CD8-positive, alpha-beta memory T cell (primary cell): ENCODE measurements around the gene IL1A. TPM values are rescaled to one million over a fixed set of nuclear protein-coding genes. Genes with fewer than 3 reads are reported as not detected.

ENCODE experiments used
- CTCF ChIA-PET: fragments of 350-600 bp; sonication (Branson Sonifier 250); formaldehyde crosslinking; loops from one replicate; lab custom pipeline; 2021; ENCODE audit warnings: antibody characterized with exemption; lab: Charles Lee
- POLR2A ChIA-PET: fragments of 350-600 bp; sonication (Branson Sonifier 250); formaldehyde crosslinking; loops from one replicate; lab custom pipeline; 2021; ENCODE audit warnings: antibody characterized with exemption; lab: Charles Lee
- DNase-seq, 5 donors: peaks; one replicate each; pipeline versions ENCODE4 v3.0.0 to v3.0.0-alpha.2; 2020 to 2022; ENCODE audit warnings: mixed read lengths in 1 of 5
- H3K27ac ChIP-seq: one replicate; pipeline ENCODE4 v1.7.0; 2013; ENCODE audit warnings: low read depth, mild to moderate bottlenecking, low read length, moderate library complexity
- H3K27me3 ChIP-seq: 2 replicates; pipeline ENCODE4 v1.7.0; 2013; ENCODE audit warnings: low read length, mild to moderate bottlenecking; ENCODE audit not compliant: insufficient read depth, poor library complexity, severe bottlenecking
- H3K36me3 ChIP-seq: 2 replicates; pipeline ENCODE4 v1.7.0; 2013; ENCODE audit warnings: mild to moderate bottlenecking, low read length, moderate library complexity; ENCODE audit not compliant: insufficient read depth
- H3K4me1 ChIP-seq: 2 replicates; pipeline ENCODE4 v1.7.0; 2013; ENCODE audit warnings: mild to moderate bottlenecking, low read length, moderate library complexity; ENCODE audit not compliant: insufficient read depth
- H3K4me3 ChIP-seq: 2 replicates; pipeline ENCODE4 v1.7.0; 2013; ENCODE audit warnings: mild to moderate bottlenecking, low read length
- H3K9me3 ChIP-seq: 2 replicates; pipeline ENCODE4 v1.7.0; 2013; ENCODE audit warnings: mild to moderate bottlenecking, low read length
- H3K27ac Mint-ChIP-seq, 8 donors: one replicate each; pipeline ENCODE4 v1.8.0; 2020 to 2021; ENCODE audit warnings: mixed read lengths in 8 of 8, mild to moderate bottlenecking in 6 of 8, inconsistent platforms in 3 of 8, moderate library complexity in 3 of 8
- H3K27me3 Mint-ChIP-seq, 2 donors: one replicate each; pipeline ENCODE4 v1.8.0; 2020 to 2021; ENCODE audit warnings: mixed read lengths in 2 of 2, mild to moderate bottlenecking in 1 of 2, moderate library complexity in 1 of 2
- H3K36me3 Mint-ChIP-seq, 3 donors: one replicate each; pipeline ENCODE4 v1.8.0; 2020 to 2021; ENCODE audit warnings: mixed read lengths in 3 of 3, inconsistent platforms in 1 of 3, mild to moderate bottlenecking in 1 of 3
- H3K4me1 Mint-ChIP-seq, 3 donors: one replicate each; pipeline ENCODE4 v1.8.0; 2020 to 2021; ENCODE audit warnings: mixed read lengths in 3 of 3, inconsistent platforms in 1 of 3, mild to moderate bottlenecking in 1 of 3
- H3K4me3 Mint-ChIP-seq, 7 donors: one replicate each; pipeline ENCODE4 v1.8.0; 2020 to 2021; ENCODE audit warnings: mixed read lengths in 7 of 7, mild to moderate bottlenecking in 6 of 7, moderate library complexity in 4 of 7, inconsistent platforms in 2 of 7
- H3K9me3 Mint-ChIP-seq, 5 donors: one replicate each; pipeline ENCODE4 v1.8.0; 2020 to 2022; ENCODE audit warnings: mixed read lengths in 5 of 5, mild to moderate bottlenecking in 3 of 5, moderate library complexity in 2 of 5, inconsistent platforms in 1 of 5
- polyA plus RNA-seq: library from polyadenylated mRNA; unstranded; fragments of 300-500 nt; fragmentation: Illumina TruSeq; gene quantifications from one replicate; pipeline ENCODE4 v1.2.3, GENCODE V29; 2021
- total RNA-seq, 2 experiments: library from RNA; stranded (reverse); gene quantifications; one replicate each; pipeline ENCODE4 v1.2.3, GENCODE V29; 2021

IL1A gene
- total and polyA plus RNA-seq, 3 experiments from 2014 or later = 2.2 to 3.1 TPM; not detected in 1

DNA sequence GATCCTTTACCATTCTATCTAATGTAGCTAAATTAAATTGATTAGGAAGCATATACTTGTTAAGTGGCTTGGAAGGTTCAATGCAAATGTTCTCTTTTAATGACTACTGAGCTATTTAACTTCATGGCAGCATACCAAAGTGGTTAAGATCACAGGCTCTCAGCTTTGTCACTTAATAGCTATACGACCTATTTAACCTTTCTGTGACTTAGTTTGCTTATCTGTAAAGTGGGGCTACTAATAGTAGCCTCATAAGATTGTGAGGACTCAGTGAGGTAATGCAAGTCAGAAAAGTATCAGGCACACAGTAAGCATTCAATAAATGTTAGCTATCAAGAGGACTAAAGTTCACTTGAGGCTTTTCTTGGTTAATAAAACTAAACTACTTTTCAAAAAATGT lies 24.1 kb downstream of the IL1A start:
- H3K27ac ChIP-seq = no peak overlapping the region
- H3K27me3 Mint-ChIP-seq = no peaks in the 10 kb centered on the region
- peaks cover 24 to 51% (median 33%) of the 10 kb centered on the region in 3 donors for H3K4me1 Mint-ChIP-seq
- no peak overlapping the region for H3K4me3 Mint-ChIP-seq
- no peaks in the 10 kb centered on the region for H3K9me3 ChIP-seq
- H3K36me3 ChIP-seq = no peaks in the 10 kb centered on the region
- no peaks in the 10 kb centered on the region for H3K27me3 ChIP-seq
- no peak for DNase-seq
- H3K4me3 ChIP-seq = no peak overlapping the region
- POLR2A ChIA-PET = no interaction called here
- CTCF ChIA-PET = interaction anchor here (0.8 to 1.1 kb wide), 3 partner anchors 9 to 125 kb away, joined by 3 to 4 read pairs (median 3); no protein-coding TSS in a partner anchor
- H3K27ac Mint-ChIP-seq = no peak overlapping the region
- H3K4me1 ChIP-seq = peaks cover 11% of the 10 kb centered on the region
- H3K9me3 Mint-ChIP-seq = no peaks in the 10 kb centered on the region
- H3K36me3 Mint-ChIP-seq = peaks cover 0 to 5% (median 0%) of the 10 kb centered on the region in 3 donors

DNA sequence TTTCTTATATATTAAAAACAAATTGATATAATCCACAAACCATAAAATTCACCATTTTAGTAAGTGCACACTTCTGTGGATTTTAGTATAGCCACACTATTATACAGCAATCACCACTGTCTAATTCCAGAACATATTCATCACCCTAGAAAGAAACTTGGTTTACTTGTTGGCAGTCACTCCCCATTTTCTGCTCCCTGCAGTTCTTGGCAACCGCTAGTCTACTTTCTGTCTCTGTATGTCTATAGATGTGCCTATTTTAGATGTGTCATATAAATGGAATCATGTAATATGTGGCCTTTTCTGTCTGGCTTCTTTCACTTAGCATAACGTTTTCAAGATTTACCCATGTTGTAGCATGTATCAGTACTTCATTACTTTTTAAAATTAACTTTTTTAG lies 25.6 kb downstream of the IL1A start:
- Mint-ChIP-seq H3K9me3 (no peaks in the 10 kb centered on the region), H3K4me1 (peaks cover 15 to 51% (median 28%) of the 10 kb centered on the region in 3 donors), H3K36me3 (no peaks in the 10 kb centered on the region), H3K27me3 (no peaks in the 10 kb centered on the region), H3K4me3 (no peak overlapping the region), H3K27ac (no peak overlapping the region)
- H3K9me3 ChIP-seq = no peaks in the 10 kb centered on the region
- no peaks in the 10 kb centered on the region for H3K27me3 ChIP-seq
- no peak overlapping the region for H3K27ac ChIP-seq
- DNase-seq = no peak
- no peaks in the 10 kb centered on the region for H3K36me3 ChIP-seq
- ChIA-PET CTCF (no interaction called here), POLR2A (no interaction called here)
- H3K4me3 ChIP-seq = no peak overlapping the region
- peaks cover under 1% of the 10 kb centered on the region for H3K4me1 ChIP-seq

DNA sequence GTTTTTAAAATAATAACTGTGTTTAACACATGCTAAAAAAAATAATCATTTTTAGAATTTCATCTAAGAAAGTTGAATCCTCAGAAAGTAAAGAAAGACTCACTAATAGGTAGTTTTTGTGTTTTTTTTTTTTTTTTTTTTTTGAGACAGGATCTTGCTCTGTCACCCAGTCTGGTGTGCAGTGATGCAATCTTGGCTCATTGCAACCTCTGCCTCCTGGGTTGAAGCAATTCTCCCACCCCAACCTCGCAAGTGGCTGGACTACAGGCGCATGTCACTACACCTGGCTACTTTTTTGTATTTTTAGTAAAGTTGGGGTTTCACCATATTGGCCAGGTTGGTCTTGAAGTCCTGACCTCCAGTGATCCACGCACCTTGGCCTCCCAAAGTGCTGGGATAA lies 27.0 kb downstream of the IL1A start:
- Histone ChIP-seq H3K36me3 (no peaks in the 10 kb centered on the region), H3K9me3 (no peaks in the 10 kb centered on the region), H3K4me3 (no peak overlapping the region), H3K27ac (no peak overlapping the region), H3K4me1 (no peaks in the 10 kb centered on the region), H3K27me3 (no peaks in the 10 kb centered on the region)
- no peak for DNase-seq
- H3K27me3 Mint-ChIP-seq = no peaks in the 10 kb centered on the region
- H3K4me3 Mint-ChIP-seq = no peak overlapping the region
- no peak overlapping the region for H3K27ac Mint-ChIP-seq
- ChIA-PET POLR2A (no interaction called here), CTCF (interaction anchor here (0.7 kb wide), 1 partner anchor 11 kb away, joined by 3 read pairs; no protein-coding TSS in a partner anchor)
- no peaks in the 10 kb centered on the region for H3K36me3 Mint-ChIP-seq
- H3K9me3 Mint-ChIP-seq = no peaks in the 10 kb centered on the region
- H3K4me1 Mint-ChIP-seq = peaks cover 13 to 50% (median 22%) of the 10 kb centered on the region in 3 donors

DNA sequence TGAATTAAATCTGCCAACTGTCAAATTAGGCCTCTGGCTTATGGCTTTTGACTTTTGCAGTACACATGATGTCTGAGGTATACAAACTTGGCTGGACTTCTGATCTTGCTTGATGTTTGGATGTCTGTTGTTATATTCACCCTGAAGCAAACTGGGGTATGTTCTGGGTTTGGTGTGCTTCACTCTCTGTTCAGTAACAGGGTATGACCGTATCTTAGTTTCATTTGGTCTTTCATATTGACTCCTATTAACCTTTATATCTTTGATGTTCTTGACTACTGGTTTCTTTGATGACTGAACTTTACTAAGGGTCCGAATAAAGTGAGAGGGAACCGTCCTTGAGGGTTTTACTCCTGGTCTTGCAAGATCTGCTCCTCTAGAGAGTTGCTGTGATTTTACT lies 28.1 kb downstream of the IL1A start:
- CTCF ChIA-PET = no interaction called here
- no peak overlapping the region for H3K27ac ChIP-seq
- H3K4me1 Mint-ChIP-seq = peaks cover 13 to 52% (median 27%) of the 10 kb centered on the region in 3 donors
- DNase-seq = no peak
- no peaks in the 10 kb centered on the region for H3K36me3 ChIP-seq
- H3K36me3 Mint-ChIP-seq = no peaks in the 10 kb centered on the region
- no peak overlapping the region for H3K4me3 ChIP-seq
- no peaks in the 10 kb centered on the region for H3K27me3 ChIP-seq
- peak overlapping the region in 5 of 8 donors; percentile 2 to 49 (median 34) for H3K27ac Mint-ChIP-seq
- H3K9me3 ChIP-seq = no peaks in the 10 kb centered on the region
- H3K4me1 ChIP-seq = no peaks in the 10 kb centered on the region
- peak overlapping the region in 2 of 7 donors; percentile 4 to 24 for H3K4me3 Mint-ChIP-seq
- H3K9me3 Mint-ChIP-seq = no peaks in the 10 kb centered on the region
- H3K27me3 Mint-ChIP-seq = no peaks in the 10 kb centered on the region
- POLR2A ChIA-PET = no interaction called here

DNA sequence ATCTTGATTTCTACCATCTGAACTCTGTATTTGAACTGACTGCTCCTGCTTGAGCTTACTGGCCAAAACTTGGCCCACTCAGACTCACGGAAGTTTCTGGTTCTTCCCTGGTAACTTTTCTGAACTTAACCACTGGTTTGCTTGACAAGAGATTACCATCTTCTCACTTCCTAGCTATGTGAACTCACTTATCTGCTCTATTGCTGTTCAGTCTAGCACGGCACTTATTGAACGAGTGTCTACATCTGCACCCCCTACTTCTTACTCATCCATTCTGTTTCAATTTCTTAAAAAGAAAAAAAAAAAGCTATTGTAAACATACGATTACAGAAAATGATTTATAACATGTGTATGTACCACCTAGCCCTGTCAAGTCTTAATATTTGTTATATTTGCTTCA lies 28.8 kb downstream of the IL1A start:
- no peak overlapping the region for H3K4me3 Mint-ChIP-seq
- DNase-seq = no peak
- no peaks in the 10 kb centered on the region for H3K36me3 ChIP-seq
- H3K9me3 Mint-ChIP-seq = no peaks in the 10 kb centered on the region
- no peaks in the 10 kb centered on the region for H3K27me3 ChIP-seq
- peak overlapping the region in 5 of 8 donors; percentile 5 to 80 (median 19) for H3K27ac Mint-ChIP-seq
- H3K36me3 Mint-ChIP-seq = no peaks in the 10 kb centered on the region
- ChIA-PET POLR2A (no interaction called here), CTCF (no interaction called here)
- H3K9me3 ChIP-seq = no peaks in the 10 kb centered on the region
- H3K27me3 Mint-ChIP-seq = no peaks in the 10 kb centered on the region
- peaks cover 14 to 56% (median 31%) of the 10 kb centered on the region in 3 donors for H3K4me1 Mint-ChIP-seq
- no peak overlapping the region for H3K4me3 ChIP-seq
- no peak overlapping the region for H3K27ac ChIP-seq
- H3K4me1 ChIP-seq = peaks cover under 1% of the 10 kb centered on the region

DNA sequence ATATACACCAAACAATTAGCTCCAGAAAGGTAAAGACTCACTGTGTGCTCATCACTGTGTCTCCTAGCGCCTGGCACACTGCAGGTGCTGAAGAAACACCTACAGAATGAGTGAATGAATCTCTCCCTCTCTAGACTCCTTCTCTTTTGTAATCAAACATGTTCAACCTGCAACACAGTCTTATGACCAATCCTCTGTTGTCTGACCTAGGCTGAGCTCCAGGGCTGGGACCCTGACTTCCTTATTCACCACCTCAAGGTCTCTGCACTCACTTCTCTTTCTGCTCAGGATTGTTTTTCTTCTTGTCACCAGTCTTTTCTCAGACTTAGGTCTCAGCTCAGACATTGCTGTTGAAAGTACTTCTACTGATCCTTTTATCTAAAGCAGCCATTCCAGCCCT lies 29.7 kb downstream of the IL1A start:
- Mint-ChIP-seq H3K27me3 (no peaks in the 10 kb centered on the region), H3K36me3 (no peaks in the 10 kb centered on the region), H3K4me3 (no peak overlapping the region), H3K27ac (peak overlapping the region in 4 of 8 donors; percentile 1 to 57 (median 2)), H3K4me1 (peaks cover 22 to 65% (median 40%) of the 10 kb centered on the region in 3 donors), H3K9me3 (no peaks in the 10 kb centered on the region)
- no peaks in the 10 kb centered on the region for H3K27me3 ChIP-seq
- CTCF ChIA-PET = no interaction called here
- H3K4me1 ChIP-seq = peaks cover 8% of the 10 kb centered on the region
- H3K27ac ChIP-seq = no peak overlapping the region
- DNase-seq = no peak
- H3K4me3 ChIP-seq = no peak overlapping the region
- POLR2A ChIA-PET = no interaction called here
- H3K9me3 ChIP-seq = no peaks in the 10 kb centered on the region
- no peaks in the 10 kb centered on the region for H3K36me3 ChIP-seq

DNA sequence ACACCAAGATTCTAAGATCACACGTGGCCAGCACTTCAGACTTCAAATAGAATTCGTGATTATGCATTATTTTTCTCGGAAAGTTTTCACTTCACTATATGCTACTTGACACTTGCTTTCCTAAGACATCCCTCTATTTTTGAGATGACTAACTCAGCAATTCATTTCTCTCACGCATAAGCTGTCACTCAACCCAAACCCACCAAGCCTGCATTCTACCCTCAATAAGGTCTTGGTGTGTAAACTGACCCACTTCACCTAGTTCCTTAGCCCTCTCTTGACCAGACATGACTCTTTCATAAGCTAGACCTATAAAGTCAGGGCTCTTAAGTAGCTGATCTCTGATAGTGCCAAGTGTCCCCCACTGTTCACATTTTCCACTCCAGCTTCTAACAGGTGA lies 31.6 kb downstream of the IL1A start:
- Mint-ChIP-seq H3K27ac (peak overlapping the region in 2 of 8 donors; percentile 24 to 25), H3K4me1 (peaks cover 22 to 52% (median 37%) of the 10 kb centered on the region in 3 donors), H3K9me3 (no peaks in the 10 kb centered on the region), H3K4me3 (no peak overlapping the region), H3K27me3 (no peaks in the 10 kb centered on the region), H3K36me3 (no peaks in the 10 kb centered on the region)
- Histone ChIP-seq H3K4me1 (peaks cover 8% of the 10 kb centered on the region), H3K4me3 (no peak overlapping the region), H3K36me3 (no peaks in the 10 kb centered on the region), H3K27me3 (no peaks in the 10 kb centered on the region), H3K9me3 (no peaks in the 10 kb centered on the region), H3K27ac (no peak overlapping the region)
- CTCF ChIA-PET = interaction anchor here (1.5 to 1.9 kb wide), 2 partner anchors 10 to 133 kb away, joined by 3 to 12 read pairs; no protein-coding TSS in a partner anchor
- POLR2A ChIA-PET = interaction anchor here (0.7 kb wide), 1 partner anchor 13 kb away, joined by 3 read pairs; no protein-coding TSS in a partner anchor
- DNase-seq = no peak

DNA sequence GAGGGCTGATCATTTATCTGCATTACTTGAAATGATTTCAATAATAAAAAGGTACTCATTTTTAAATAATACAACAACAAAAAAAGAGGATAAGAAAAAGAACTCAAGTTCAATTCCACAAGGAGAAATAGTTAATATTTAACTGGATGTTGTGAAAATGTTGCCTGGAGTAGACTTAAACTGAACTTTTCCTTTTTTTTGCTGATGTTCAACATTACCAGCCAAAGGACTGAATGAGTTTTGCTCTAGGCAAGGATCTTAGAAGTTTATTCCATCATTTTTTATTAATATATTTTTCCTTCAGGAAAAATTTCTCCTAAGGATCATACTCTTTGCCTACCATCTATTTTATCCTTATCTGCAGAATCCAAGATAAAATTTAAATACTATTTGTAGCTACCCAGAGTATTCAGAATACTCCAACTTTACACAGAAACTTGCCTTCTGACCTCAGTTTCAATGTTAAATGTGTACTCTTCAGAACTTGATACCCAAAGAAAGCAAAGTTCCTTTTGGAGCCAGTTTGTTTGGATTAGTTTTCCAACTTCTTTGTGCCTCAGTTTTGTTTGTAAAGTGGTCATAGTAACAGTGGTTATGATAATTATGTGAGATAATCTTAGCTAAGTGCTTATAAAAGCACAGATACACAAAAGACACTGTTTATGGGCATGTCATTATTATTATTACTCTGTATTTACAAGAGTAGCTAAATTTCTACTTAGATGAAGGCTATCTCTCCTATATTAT lies 32.7 kb downstream of the IL1A start:
- Mint-ChIP-seq H3K27me3 (no peaks in the 10 kb centered on the region), H3K36me3 (no peaks in the 10 kb centered on the region), H3K4me1 (peaks cover 21 to 48% (median 34%) of the 10 kb centered on the region in 3 donors), H3K9me3 (no peaks in the 10 kb centered on the region), H3K4me3 (no peak overlapping the region), H3K27ac (peak overlapping the region in 2 of 8 donors; percentile 3 to 43)
- Histone ChIP-seq H3K27me3 (no peaks in the 10 kb centered on the region), H3K36me3 (no peaks in the 10 kb centered on the region), H3K9me3 (no peaks in the 10 kb centered on the region), H3K27ac (no peak overlapping the region), H3K4me1 (peaks cover 8% of the 10 kb centered on the region), H3K4me3 (no peak overlapping the region)
- CTCF ChIA-PET = interaction anchor here (1.0 to 1.9 kb wide), 3 partner anchors 9 to 190 kb away, joined by 3 to 12 read pairs (median 3); no protein-coding TSS in a partner anchor
- POLR2A ChIA-PET = no interaction called here
- DNase-seq = no peak
